Measurements from ENCODE around the gene PFDN4.
A peak's percentile ranks its signal among the peaks of the same experiment; 100 is the strongest.
"Not testable (repeated sequence)": the region's sequence is repeated elsewhere in the genome, so short reads cannot be mapped to it uniquely, and the experiment has no call there.

Gene PFDN4

DNA sequence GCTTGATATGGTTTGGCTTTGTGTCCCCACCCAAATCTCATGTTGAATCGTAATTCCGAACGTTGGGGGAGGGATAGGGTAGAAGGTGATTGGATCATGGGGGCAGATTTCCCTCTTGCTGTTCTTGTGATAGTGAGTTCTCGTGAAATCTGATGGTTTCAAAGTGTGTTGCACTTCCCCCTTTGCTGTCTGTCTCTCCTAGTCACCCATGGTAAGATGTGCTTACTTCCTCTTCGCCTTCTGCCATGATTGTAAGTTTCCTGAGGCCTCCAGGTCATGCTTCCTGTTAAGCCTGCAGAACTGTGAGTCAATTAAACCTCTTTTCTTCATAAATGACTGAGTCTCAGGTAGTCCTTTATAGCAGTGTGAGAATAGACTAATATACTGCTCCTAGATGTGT, 19.9 kb downstream of the PFDN4 start:
- no peak for DNase-seq

DNA sequence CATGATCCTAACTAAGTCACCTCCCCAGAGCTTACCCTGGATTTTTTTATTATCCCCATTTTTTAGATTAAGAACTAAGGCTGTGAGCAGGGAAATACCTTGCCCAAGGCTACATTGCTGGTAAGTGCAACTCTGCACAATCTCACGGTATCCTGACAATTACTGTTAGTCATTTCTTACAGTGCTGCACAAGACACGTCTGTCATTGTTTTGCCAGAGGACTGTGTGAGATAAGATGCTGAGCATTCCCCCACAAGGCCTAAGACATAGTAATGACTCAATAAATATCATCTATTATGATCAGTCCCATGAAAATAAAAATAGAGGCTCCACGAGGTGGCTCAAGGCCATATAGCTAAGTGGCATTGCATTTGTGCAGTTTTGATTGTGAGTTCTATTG, 21.0 kb downstream of the PFDN4 start:
- no peak for DNase-seq

DNA sequence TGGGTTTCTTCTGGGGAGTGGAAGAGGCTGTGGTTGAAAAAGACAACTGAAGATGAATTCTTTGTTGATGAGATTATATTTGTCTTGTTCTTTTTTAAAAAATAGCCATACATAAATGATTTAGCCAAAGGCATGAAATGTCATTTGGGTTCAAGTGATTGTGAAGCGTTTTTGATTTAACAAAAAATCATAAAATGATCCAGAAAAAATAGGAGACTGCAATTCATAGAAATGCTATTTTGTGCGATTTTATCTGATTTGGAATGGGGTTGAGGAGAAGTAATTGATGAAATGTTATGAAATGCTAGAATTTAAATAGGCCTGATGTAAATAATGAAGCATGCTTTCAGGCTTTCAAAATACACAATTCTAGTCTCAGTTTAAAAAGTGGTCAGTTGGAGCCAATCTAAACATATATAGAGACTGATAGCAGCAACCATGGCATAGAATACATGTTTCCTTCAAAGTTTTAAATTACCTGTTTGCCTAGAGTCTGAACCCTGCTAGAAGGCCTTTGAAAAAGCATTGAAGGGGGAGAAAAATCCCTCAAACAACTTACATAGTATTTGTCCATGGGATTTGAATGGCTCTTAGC, 21.8 kb downstream of the PFDN4 start:
- DNase-seq: no peak

GRCh38 chr20:54231036-54231435, 23.1 kb downstream of the PFDN4 start:
- DNase-seq: peak; percentile 17

DNA sequence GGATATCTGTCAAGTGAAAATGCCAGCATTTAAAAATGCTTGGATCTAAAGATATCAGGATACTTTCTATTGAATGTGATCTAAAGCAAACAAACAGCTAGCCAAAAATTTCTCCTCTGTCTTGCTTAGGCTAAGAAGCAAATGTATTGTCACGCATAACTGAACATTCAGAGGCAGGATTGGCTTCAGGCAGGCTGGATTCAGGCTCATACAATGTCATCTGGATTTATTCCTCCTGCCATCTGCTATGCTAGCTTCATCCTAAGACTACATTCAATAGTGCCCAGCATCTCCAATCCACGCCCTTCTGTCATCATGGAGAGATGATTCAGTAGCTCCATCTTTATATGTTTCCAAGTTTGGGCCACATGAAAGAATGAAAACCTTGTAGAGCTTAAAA, 27.1 kb downstream of the PFDN4 start:
- DNase-seq: no peak

GRCh38 chr20:54237116-54237943, 29.4 kb downstream of the PFDN4 start:
- no peak for DNase-seq

DNA sequence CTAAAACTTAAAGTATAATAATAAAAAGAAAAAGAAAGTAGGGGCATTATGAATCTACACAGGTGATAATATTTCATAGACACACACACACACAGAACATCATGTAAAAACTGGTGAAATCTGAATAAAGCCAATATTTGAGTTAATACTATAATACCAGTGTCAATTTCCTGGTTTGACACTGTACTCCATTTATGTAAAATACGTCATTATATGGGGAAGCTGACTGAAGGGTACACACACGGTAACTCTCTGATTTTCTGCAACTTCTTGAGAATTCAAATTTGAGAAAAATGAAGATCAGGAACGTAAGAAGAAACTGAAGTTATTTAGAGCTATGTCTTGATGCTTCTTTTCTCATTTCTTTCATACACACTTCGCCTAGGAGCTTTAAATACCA, 36.2 kb downstream of the PFDN4 start:
- DNase-seq: no peak

GRCh38 chr20:54248705-54249104, 40.8 kb downstream of the PFDN4 start:
- not testable (repeated sequence) for DNase-seq

DNA sequence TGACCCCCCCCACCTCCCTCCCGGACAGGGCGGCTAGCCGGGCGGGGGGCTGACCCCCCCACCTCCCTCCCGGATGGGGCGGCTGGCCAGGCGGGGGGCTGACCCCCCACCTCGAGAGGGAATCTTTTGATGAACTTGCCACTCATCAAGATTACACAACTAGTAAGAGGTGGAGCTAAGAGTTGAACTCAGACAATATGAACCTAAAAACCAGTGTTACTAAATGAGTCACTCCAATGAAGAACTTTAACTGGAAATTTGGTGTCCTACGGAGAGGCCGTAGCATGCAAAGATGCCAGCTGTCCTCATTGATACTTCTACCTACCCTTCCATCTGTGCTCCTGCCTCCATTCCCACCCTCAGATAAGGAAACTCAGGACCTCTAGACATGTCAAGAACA, 42.8 kb downstream of the PFDN4 start:
- DNase-seq: no peak

- DNase-seq: no peak
These were observed 43.2 kb downstream of the PFDN4 start for GRCh38 chr20:54251096-54251495.

- DNase-seq: peak; percentile 38
These were observed 46.7 kb downstream of the PFDN4 start for GRCh38 chr20:54254596-54254995.

DNA sequence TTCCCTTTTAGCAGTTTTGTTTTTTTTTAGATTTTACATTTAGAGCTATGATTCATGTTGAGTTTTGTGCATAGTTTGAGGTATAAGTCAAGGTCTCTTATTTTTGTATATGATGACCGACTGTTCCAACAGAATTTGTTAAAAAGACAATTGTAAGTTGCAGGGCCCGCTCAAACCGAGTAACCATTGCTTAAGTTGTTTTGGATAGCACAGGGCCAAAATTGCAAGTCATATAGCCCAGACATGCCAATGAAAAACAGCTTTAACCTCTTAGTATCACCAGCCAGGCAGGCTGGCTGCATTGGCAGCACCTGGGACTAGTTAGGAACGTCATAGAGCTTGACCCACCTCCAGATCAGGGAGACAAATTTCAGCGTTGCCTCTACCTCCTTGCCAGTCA, 47.3 kb downstream of the PFDN4 start:
- peak; percentile 68 for DNase-seq

GRCh38 chr20:54256202-54256601, 48.3 kb downstream of the PFDN4 start:
- no peak for DNase-seq

GRCh38 chr20:54257071-54257816, 49.4 kb downstream of the PFDN4 start:
- peak; percentile 95 for DNase-seq

DNA sequence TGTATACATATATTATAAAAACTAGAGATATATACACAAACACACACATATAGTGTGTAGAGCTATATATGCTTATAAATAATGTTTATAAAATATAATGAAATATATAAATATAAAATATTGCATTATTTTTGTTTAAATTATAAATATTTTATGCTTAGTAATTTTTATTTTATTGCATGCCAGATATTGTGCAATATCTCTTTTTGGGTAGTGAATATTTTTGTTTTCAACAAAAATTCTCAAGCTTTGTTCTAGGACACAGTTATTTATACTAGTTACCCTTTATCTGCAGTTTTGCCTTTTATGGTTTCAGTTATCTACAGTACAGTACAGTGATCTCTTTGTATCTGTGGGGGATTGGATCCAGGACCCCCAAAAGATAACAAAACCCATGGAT, 52.2 kb downstream of the PFDN4 start:
- DNase-seq: no peak

GRCh38 chr20:54262671-54263070, 54.8 kb downstream of the PFDN4 start:
- no peak for DNase-seq

DNA sequence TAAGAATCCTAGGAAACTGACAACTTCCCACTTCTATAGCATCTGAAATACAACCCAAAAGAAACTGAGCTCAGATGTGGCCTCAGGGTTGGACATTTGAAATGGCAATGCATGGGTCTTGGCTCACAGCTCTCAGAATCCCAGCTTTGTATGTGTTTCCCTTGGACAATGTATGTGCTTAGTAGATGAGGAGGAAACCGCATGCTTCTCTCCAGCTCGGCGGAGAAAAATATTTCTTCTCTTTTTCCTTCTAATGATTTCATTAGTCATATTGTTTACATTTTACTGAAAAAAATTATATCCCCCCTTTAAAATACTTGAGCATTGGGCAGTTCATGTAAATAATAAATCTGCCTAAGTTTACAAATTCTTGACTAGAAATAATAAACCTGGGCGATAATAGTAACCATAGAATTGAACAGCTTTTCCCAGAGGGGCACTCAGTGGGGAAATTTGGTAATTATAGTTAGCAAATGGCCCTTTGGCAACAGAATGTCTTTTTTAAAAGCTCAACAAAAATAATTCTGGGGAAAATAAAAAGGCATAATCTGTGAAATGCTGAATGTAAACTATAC, 55.3 kb downstream of the PFDN4 start:
- DNase-seq: no peak

DNA sequence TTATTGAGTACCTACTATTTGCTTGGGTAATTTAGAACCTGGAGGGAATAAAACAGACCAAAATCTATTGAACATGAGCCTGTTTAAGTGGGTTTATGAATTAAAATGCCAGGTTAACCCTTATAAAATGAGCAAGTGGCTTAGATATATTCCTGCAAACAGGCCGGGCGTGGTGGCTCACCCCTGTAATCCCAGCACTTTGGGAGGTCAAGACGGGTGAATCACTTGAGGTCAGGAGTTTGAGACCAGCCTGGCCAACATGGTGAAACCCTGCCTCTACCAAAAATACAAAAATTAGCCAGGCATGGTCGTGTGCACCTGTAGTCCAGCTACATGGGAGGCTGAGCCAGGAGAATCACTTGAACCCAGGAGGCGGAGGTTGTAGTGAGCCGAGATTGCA, 57.9 kb downstream of the PFDN4 start:
- not testable (repeated sequence) for DNase-seq

DNA sequence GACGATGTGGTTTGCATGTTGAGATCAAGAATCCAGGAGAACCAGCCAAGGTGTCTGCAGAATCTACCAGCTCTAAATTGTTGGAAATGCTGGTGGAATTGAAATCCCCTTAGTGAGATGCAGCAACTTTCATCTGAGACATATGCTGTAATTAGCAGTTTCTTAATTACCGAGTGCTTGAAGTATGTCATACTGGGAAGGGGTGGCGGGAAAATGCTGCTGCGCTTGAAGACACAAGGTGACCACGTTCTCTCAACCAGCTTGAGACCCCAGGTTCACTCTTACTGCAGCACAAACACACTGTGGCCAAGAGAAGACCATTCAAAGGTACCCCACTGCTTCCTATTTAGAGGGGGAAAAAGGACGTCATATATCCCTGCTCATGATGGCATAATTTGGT, 59.0 kb downstream of the PFDN4 start:
- no peak for DNase-seq

DNA sequence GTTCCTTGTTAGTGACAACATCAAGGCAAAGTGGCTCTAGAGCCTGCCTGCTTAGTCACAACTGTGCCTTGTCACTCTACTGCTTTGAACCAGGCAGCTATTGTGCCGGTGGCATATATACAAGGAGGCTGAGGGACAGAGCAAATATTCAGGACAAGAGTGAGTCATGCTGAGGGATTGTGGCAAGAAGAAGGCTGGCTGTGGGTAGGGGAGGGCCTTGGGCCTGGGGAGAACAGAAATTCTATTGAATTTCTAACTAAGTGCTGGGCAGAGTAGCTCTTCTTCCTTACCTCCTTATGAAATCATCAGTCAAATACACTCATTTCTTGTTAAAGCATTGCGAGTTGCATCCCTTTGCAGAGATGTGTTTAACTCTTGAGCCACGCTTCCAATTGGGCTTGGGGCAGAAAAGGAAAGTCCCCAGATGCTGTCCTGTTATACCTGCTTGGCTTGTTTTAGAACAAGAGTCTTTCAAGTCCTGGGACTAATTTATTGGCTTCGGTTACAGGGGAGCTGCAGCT, 59.7 kb downstream of the PFDN4 start:
- DNase-seq: peak; percentile 31

DNA sequence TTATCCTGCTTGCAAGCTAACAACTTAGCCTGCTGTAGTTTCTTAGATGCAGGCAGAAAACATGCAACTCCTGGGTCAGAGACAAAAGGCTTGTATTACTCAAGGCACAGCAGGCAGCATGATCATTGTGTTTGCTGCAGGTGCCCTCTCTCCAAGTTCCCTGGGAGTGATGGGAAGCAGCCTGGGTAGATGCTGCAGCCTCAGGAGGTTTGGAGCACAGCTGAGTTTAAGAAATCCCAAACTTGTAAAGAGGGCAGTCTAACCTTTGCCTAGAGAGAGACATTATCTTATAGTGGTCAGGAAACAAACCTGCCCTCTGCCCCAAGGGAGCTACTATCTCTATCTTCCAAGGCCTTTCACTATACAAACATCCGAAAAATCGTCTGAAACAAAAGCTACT, 61.1 kb downstream of the PFDN4 start:
- no peak for DNase-seq
